ENCODE results near the gene SLC4A7.
"Not testable (repeated sequence)": the region's sequence is repeated elsewhere in the genome, so short reads cannot be mapped to it uniquely, and the experiment has no call there.

SLC4A7 gene

GRCh38 chr3:27438352-27438751 lies 45.8 kb downstream of the SLC4A7 start:
- H3K4me3 ChIP-seq (ENCODE audit: low read depth, low read length): not testable (repeated sequence)

- H3K4me3 ChIP-seq (ENCODE audit: low read depth, low read length): no peak overlapping the region
These were observed 53.1 kb downstream of the SLC4A7 start for GRCh38 chr3:27431116-27431515.

- no peak overlapping the region for H3K4me3 ChIP-seq (ENCODE audit: low read depth, low read length)
These were observed 54.3 kb downstream of the SLC4A7 start for GRCh38 chr3:27429909-27430308.

GRCh38 chr3:27428446-27428845 lies 55.7 kb downstream of the SLC4A7 start:
- H3K4me3 ChIP-seq (ENCODE audit: low read depth, low read length): no peak overlapping the region

GRCh38 chr3:27426926-27427325 lies 57.3 kb downstream of the SLC4A7 start:
- no peak overlapping the region for H3K4me3 ChIP-seq (ENCODE audit: low read depth, low read length)

GRCh38 chr3:27425896-27426565 lies 58.2 kb downstream of the SLC4A7 start:
- H3K4me3 ChIP-seq (ENCODE audit: low read depth, low read length): no peak overlapping the region

GRCh38 chr3:27424812-27425521 lies 59.2 kb downstream of the SLC4A7 start:
- H3K4me3 ChIP-seq (ENCODE audit: low read depth, low read length): not testable (repeated sequence)

- H3K4me3 ChIP-seq (ENCODE audit: low read depth, low read length): no peak overlapping the region
These were observed 60.7 kb downstream of the SLC4A7 start for GRCh38 chr3:27423463-27423862.

GRCh38 chr3:27422617-27423016 lies 61.6 kb downstream of the SLC4A7 start:
- no peak overlapping the region for H3K4me3 ChIP-seq (ENCODE audit: low read depth, low read length)

GRCh38 chr3:27415202-27415601 lies 69.0 kb downstream of the SLC4A7 start:
- no peak overlapping the region for H3K4me3 ChIP-seq (ENCODE audit: low read depth, low read length)

- no peak overlapping the region for H3K4me3 ChIP-seq (ENCODE audit: low read depth, low read length)
These were observed 91.1 kb downstream of the SLC4A7 start for GRCh38 chr3:27392950-27393679.

GRCh38 chr3:27392414-27392813 lies 91.8 kb downstream of the SLC4A7 start:
- H3K4me3 ChIP-seq (ENCODE audit: low read depth, low read length): not testable (repeated sequence)

- H3K4me3 ChIP-seq (ENCODE audit: low read depth, low read length): no peak overlapping the region
These were observed 92.4 kb downstream of the SLC4A7 start for GRCh38 chr3:27391796-27392195.

GRCh38 chr3:27387625-27388024 lies 96.6 kb downstream of the SLC4A7 start:
- H3K4me3 ChIP-seq (ENCODE audit: low read depth, low read length): no peak overlapping the region

GRCh38 chr3:27385504-27385903 lies 98.7 kb downstream of the SLC4A7 start:
- no peak overlapping the region for H3K4me3 ChIP-seq (ENCODE audit: low read depth, low read length)

- no peak overlapping the region for H3K4me3 ChIP-seq (ENCODE audit: low read depth, low read length)
These were observed 100.0 kb downstream of the SLC4A7 start for GRCh38 chr3:27384191-27384590.

GRCh38 chr3:27380433-27381357 lies 103.5 kb downstream of the SLC4A7 start:
- H3K4me3 ChIP-seq (ENCODE audit: low read depth, low read length): no peak overlapping the region

- no peak overlapping the region for H3K4me3 ChIP-seq (ENCODE audit: low read depth, low read length)
These were observed 105.9 kb downstream of the SLC4A7 start for GRCh38 chr3:27378331-27378730.

- H3K4me3 ChIP-seq (ENCODE audit: low read depth, low read length): no peak overlapping the region
These were observed 107.9 kb downstream of the SLC4A7 start for GRCh38 chr3:27376109-27376772.

- H3K4me3 ChIP-seq (ENCODE audit: low read depth, low read length): peak within 1 kb of the TSS; percentile 84
These were observed 115.2 kb downstream of the SLC4A7 start, which contains the start of gene NEK10 for GRCh38 chr3:27368831-27369607. TSS of gene NEK10 (minus strand) at chr3:27369383. CDS start at chr3:27352882, 16,501 bp downstream.

Data from iPS-11a (cell line).